Left ventricle myocardium inferior (tissue), 1 donor: ENCODE measurements around the gene ARL2. TPM values are rescaled to one million over a fixed set of nuclear protein-coding genes. Genes with fewer than 3 reads are reported as not detected.

ENCODE experiments used
- DNase-seq: peaks from one replicate; pipeline ENCODE4 v3.0.0-alpha.2; 2020
- H3K27ac ChIP-seq: fragments of 200-600 bp; replicated peaks from 2 replicates; pipeline ENCODE4 v1.8.0; 2021
- H3K27me3 ChIP-seq: fragments of 200-600 bp; 2 replicates; pipeline ENCODE4 v1.8.0; 2021; ENCODE audit warnings: low read depth
- H3K36me3 ChIP-seq: fragments of 200-600 bp; 2 replicates; pipeline ENCODE4 v1.8.0; 2021
- H3K4me1 ChIP-seq: fragments of 200-600 bp; 2 replicates; pipeline ENCODE4 v1.8.0; 2021
- H3K4me3 ChIP-seq: fragments of 200-600 bp; 2 replicates; pipeline ENCODE4 v1.8.0; 2021; ENCODE audit warnings: mild to moderate bottlenecking, moderate library complexity
- H3K9me3 ChIP-seq: fragments of 200-600 bp; replicated peaks from 2 replicates; pipeline ENCODE4 v1.8.0; 2021
- CTCF ChIP-seq: fragments of 200-600 bp; IDR thresholded peaks from 2 replicates; pipeline ENCODE4 v1.8.0; 2021; ENCODE audit warnings: antibody characterized with exemption, mild to moderate bottlenecking, borderline replicate concordance
- intact Hi-C: fragments of 100-400 bp; cut with micrococcal nuclease; formaldehyde crosslinking; loops from one replicate; pipeline ENCODE4 v1.11.0; 2022
- long read RNA-seq: library from polyadenylated mRNA; unstranded; transcript quantifications from one replicate; pipeline ENCODE4 v2.0.0, GENCODE V29; 2021
- total RNA-seq: library from RNA; stranded (reverse); fragmentation: NEBNext Ultra II Directional; extraction: Animal tissue kit (Norgen Biotek cat#: 25700); gene quantifications from one replicate; pipeline ENCODE4 v1.2.1, GENCODE V29; 2021
- donor health status: DM: no; HTN: yes; CAD: no; lungs with severe emphysema.

The ARL2 gene
- 128 TPM for total RNA-seq
- long read RNA-seq, transcript ARL2-201 (5 exons, 979 nt): major isoform, 154 of 166 reads
- long read RNA-seq, partial matches to known transcripts: 0 of 166 reads
- long read RNA-seq, other reads (novel, unspliced or antisense): 3 of 166 reads

DNA sequence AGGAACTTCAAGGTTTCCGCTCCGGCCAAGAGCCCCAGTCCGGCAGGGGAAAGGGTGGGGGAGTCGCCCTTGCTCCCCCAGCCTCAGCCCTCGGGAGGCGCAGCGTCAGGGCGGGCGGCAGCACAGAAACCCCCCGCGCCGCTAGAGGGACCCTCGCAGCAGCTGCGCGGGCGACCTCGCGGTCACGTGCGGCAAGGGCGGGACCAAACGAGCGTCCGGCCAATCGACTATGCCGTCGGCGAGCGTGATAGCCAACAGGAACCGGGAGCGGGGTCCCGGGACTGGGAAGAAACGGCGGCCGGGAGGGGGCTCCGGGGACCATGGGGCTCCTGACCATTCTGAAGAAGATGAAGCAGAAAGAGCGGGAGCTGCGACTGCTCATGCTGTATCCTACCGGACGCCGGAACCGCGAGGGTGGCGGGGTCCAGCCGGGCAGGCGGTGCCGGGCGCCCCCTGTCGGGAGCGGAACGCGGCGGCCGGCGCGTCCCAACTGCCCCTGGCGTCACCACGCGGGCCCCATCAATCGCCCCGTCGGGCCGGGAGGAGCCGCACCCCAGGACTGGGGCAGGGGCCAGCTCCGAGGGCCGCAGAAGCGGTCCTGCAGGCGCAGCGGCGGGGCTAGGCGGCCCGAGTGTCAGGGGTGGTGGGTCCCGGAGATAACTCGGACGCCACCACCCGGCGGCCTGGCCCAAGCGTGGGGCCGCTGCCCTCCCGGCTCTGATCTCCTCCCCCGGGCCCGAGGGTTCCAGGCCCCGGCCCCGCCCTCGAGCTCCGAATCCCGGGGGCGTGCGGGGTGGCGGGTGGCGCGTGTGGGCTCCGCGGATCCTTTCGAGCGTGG, at the start of gene ARL2:
ARL2 (plus strand) TSS at position 273 of the 838 bp plus-strand sequence; CDS start at position 321, 48 bp downstream.
- intact Hi-C loops: no loop called here
- H3K36me3 ChIP-seq: peaks cover 13% of the 10 kb centered on the region
- H3K4me1 ChIP-seq: peaks cover 34% of the 10 kb centered on the region
- peak within 1 kb of the TSS; percentile 86 for H3K4me3 ChIP-seq
- no peaks in the 10 kb centered on the region for H3K27me3 ChIP-seq
- DNase-seq: peak; percentile 95
- H3K27ac ChIP-seq: peak within 1 kb of the TSS; percentile 100
- no peaks in the 10 kb centered on the region for H3K9me3 ChIP-seq
- peak; percentile 80 for TF ChIP-seq CTCF

DNA sequence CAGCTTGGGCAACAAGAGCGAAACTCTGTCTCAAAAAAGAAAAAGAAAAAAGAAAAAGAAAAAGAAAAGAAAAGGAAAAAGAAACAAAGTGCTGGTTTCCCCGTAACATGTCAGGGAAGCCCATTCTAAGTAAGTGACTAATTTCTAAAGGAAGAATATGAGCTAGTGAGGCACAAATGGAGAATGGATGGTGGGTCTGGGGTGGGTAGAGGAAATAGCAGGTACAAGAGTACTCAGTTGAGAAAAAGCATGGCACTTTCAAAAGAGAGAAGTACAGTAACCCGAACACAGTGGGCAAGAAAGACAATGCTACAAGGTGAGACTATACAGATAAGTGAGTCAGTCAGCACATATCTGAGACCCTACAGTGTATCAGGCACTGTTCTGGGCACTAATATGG, 46.6 kb upstream of the ARL2 start:
- Histone ChIP-seq H3K27ac (no peak overlapping the region), H3K4me1 (peaks cover 11% of the 10 kb centered on the region), H3K36me3 (no peaks in the 10 kb centered on the region), H3K27me3 (no peaks in the 10 kb centered on the region), H3K9me3 (no peaks in the 10 kb centered on the region), H3K4me3 (no peak overlapping the region)
- no peak for TF ChIP-seq CTCF
- intact Hi-C loops: no loop called here
- no peak for DNase-seq

- no peaks in the 10 kb centered on the region for H3K9me3 ChIP-seq
- no peak overlapping the region for H3K4me3 ChIP-seq
- H3K27ac ChIP-seq: no peak overlapping the region
- no peak for DNase-seq
- no peaks in the 10 kb centered on the region for H3K36me3 ChIP-seq
- peaks cover 15% of the 10 kb centered on the region for H3K4me1 ChIP-seq
- intact Hi-C loops: no loop called here
- no peaks in the 10 kb centered on the region for H3K27me3 ChIP-seq
- no peak for TF ChIP-seq CTCF
These were observed 44.8 kb upstream of the ARL2 start for GRCh38 chr11:64969209-64969608.

GRCh38 chr11:64970731-64971151, 43.2 kb upstream of the ARL2 start:
- no peak for TF ChIP-seq CTCF
- no peak overlapping the region for H3K27ac ChIP-seq
- intact Hi-C loops: no loop called here

GRCh38 chr11:64971421-64972233, 42.3 kb upstream of the ARL2 start, which contains the start of gene MAJIN:
Gene MAJIN, minus strand, starts transcription at chr11:64972108. Its CDS starts 12,703 bp downstream, at chr11:64959405.
- intact Hi-C loops: no loop called here
- H3K36me3 ChIP-seq: no peaks in the 10 kb centered on the region

More at GRCh38 chr11:64970731-64971151, 43.2 kb upstream of the ARL2 start:
- Histone ChIP-seq H3K27me3 (peaks cover 4% of the 10 kb centered on the region), H3K36me3 (no peaks in the 10 kb centered on the region), H3K4me1 (peaks cover 15% of the 10 kb centered on the region), H3K9me3 (no peaks in the 10 kb centered on the region), H3K4me3 (no peak overlapping the region)
- DNase-seq: no peak

More at GRCh38 chr11:64971421-64972233, 42.3 kb upstream of the ARL2 start, which contains the start of gene MAJIN:
- Histone ChIP-seq H3K27me3 (peaks cover 13% of the 10 kb centered on the region), H3K4me3 (peak within 1 kb of the TSS; percentile 67), H3K9me3 (no peaks in the 10 kb centered on the region), H3K27ac (peak within 1 kb of the TSS; percentile 71), H3K4me1 (peaks cover 15% of the 10 kb centered on the region)
- peak; percentile 88 for DNase-seq
- no peak for TF ChIP-seq CTCF
